ENCODE measurements around the gene DMTF1.

DMTF1 gene

DNA sequence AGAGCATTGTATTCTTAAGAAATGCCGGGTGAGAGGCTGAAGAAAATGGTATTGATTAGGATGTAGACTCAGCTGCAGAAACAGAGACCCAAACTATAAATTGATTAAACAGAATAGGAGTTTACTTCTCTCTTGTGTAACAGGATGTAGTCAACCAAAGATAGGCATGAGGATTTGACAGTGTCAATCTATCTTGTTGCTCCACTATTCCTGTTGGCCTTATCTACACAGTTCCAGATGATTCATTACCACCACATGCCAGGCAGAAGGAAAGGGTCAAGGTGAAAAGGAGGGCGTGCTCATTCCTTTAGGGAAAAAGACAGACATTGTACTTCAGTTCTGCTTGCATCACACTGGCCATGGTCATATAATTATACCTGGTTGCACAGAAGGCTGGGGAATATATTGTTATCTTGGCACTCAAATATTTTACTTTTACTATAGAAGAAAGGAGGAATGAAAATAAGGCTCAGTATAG, 11.9 kb upstream of the DMTF1 start:
- Histone ChIP-seq H3K4me1 (peaks cover 5 to 16% (median 12%) of the 10 kb centered on the region in 10 experiments; a peak in 18 of 20 replicates), H3K9ac (no peak overlapping the region), H3K36me3 (no peaks in the 10 kb centered on the region), H3K9me3 (replicated peaks in 1 of 11) (no peaks in the 10 kb centered on the region), H3K27ac (no peak overlapping the region), H4K20me1 (no peaks in the 10 kb centered on the region), H3K27me3 (no peaks in the 10 kb centered on the region), H3K4me3 (no peak overlapping the region), H3K4me2 (no peak overlapping the region)
- TF ChIP-seq Cebpa-rat (IDR thresholded peaks at IDR 0.05) = no peak

DNA sequence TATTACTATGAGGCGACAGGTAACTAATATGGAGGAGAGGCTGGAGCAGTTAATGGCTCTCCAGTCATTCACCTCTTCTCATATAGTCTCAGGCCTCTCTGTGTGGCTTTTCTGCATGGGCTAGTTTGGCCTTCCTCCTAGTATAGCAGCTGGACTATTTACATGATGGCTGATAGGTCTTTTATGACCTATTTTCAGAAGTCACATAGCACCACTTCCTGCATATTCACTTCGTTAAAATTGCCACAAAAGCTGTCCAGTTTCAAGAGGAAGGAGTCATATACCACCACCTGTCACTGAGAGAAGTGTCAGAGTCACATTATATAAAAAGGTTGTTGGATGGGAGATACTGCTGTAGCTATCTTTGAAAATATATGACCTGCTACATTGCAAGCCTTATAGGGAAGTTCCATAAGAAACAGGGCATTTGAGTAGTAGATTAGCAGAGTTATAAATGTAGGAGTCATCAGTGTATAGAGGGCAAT, 8.0 kb upstream of the DMTF1 start:
- H3K9me3 ChIP-seq (replicated peaks in 1 of 11) = peaks cover 0 to 9% (median 6%) of the 10 kb centered on the region in 11 experiments; a peak in 4 of 22 replicates
- TF ChIP-seq Cebpa-rat (IDR thresholded peaks at IDR 0.05) = no peak
- no peaks in the 10 kb centered on the region for H3K27me3 ChIP-seq
- H4K20me1 ChIP-seq = no peaks in the 10 kb centered on the region
- peak overlapping the region in 9 of 11 experiments; percentile 3 to 26 (median 18); a peak in 9 of 22 replicates for H3K4me2 ChIP-seq
- no peak overlapping the region for H3K27ac ChIP-seq
- H3K4me3 ChIP-seq = no peak overlapping the region
- H3K4me1 ChIP-seq = peaks cover 5 to 17% (median 12%) of the 10 kb centered on the region in 10 experiments; a peak in 18 of 20 replicates
- no peaks in the 10 kb centered on the region for H3K36me3 ChIP-seq
- H3K9ac ChIP-seq = no peak overlapping the region

DNA sequence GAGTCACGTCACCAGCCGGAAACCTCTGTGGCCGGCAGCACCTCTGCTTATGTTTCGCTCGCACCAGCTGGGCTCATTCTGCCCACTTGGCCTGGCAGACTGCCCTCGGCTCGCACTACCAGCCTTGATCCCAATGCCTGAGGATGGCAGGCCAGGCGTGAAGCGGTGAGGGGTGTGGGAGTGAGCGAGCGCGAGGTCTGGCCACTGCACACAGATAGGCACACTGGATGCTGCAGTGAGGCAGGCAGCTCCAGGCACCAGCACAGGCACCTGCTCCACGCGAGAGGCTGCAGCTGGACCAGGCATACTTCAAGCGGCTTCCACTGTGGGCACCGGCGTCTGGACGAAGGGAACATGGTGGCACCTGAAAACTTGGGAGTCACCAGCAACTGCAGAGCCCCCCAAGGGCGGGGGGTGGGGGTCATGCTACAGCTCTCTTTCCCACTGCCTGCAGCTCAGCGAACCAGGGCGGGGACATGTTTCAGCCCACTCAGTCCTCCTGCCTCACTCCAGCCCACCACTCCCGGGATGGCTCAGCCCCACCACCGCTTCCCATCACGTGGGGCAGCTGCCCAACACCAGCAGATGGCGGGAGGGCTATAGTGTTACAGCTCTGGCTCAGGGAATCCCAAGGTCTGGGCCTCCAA, 5.4 kb upstream of the DMTF1 start:
- H3K9ac ChIP-seq = no peak overlapping the region
- H3K4me1 ChIP-seq = peaks cover 12 to 24% (median 20%) of the 10 kb centered on the region in 10 experiments; a peak in 19 of 20 replicates
- no peak overlapping the region for H3K4me3 ChIP-seq
- H4K20me1 ChIP-seq = no peaks in the 10 kb centered on the region
- H3K27ac ChIP-seq = no peak overlapping the region
- H3K9me3 ChIP-seq (replicated peaks in 1 of 11) = peaks cover 0 to 9% (median 6%) of the 10 kb centered on the region in 11 experiments; a peak in 4 of 22 replicates
- no peak for TF ChIP-seq Cebpa-rat (IDR thresholded peaks at IDR 0.05)
- H3K36me3 ChIP-seq = no peaks in the 10 kb centered on the region
- no peaks in the 10 kb centered on the region for H3K27me3 ChIP-seq
- no peak overlapping the region for H3K4me2 ChIP-seq

DNA sequence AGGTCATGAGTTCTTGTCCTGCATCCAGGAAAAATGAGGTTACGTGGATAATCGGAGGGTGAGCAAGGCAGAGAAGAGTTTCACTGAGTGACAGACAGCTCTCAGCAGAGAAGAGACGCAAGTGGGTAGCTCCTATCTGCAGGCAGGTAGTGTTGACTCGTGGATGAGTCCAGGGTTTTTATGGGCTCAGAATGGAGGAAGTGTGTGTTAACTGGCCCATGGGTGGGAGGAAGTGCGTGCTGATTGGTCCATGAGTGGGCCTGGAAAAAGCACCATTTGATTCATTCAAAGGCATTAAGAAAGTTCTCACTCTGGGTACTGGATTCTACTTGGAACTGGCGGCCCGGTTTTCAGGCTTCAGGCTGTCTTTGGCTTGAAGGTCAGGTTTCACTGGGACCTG, 4.8 kb upstream of the DMTF1 start:
- TF ChIP-seq Cebpa-rat (IDR thresholded peaks at IDR 0.05) = no peak
- Histone ChIP-seq H3K36me3 (no peaks in the 10 kb centered on the region), H3K4me2 (no peak overlapping the region), H3K27ac (no peak overlapping the region), H4K20me1 (no peaks in the 10 kb centered on the region), H3K27me3 (no peaks in the 10 kb centered on the region), H3K4me1 (peaks cover 12 to 24% (median 20%) of the 10 kb centered on the region in 10 experiments; a peak in 19 of 20 replicates), H3K4me3 (no peak overlapping the region), H3K9me3 (replicated peaks in 1 of 11) (peaks cover 0 to 9% (median 6%) of the 10 kb centered on the region in 11 experiments; a peak in 4 of 22 replicates), H3K9ac (no peak overlapping the region)

DNA sequence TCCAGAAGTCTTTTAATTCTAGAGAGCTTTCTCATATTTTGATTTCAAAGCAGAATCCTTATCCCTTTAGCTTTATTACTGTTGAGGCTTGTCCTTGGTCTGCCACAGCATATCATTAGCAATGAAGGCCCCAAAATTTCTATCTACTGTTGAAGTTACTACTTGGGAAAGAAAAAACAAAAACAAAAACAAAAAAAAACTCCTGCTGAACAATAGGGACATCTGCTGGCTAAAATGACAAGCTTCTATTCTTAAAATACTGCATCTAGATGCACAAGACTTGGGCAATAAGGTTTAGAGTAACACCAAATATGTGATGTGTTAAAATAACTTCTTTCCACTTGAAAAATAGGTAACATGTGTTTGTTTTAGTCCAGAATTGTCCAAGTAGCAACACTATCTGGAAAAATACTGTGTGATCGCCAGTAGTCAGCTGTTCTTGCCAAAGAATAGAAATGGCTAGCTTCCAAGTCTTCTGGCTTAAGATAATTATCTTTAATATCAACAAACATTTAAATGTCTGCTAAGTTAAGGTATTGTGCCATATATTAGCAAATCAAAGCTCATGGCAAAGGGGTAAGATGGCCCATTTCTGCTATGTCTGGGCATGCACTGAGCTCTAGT, 3.8 kb upstream of the DMTF1 start:
- H3K4me1 ChIP-seq = peaks cover 12 to 24% (median 20%) of the 10 kb centered on the region in 10 experiments; a peak in 19 of 20 replicates
- no peak for TF ChIP-seq Cebpa-rat (IDR thresholded peaks at IDR 0.05)
- no peak overlapping the region for H3K4me3 ChIP-seq
- H3K4me2 ChIP-seq = no peak overlapping the region
- no peaks in the 10 kb centered on the region for H3K36me3 ChIP-seq
- H4K20me1 ChIP-seq = peaks cover 0 to 4% (median 0%) of the 10 kb centered on the region in 11 experiments; a peak in 4 of 22 replicates
- H3K27ac ChIP-seq = 0 out of 22 replicates have a peak overlapping the region, but pooled peaks of 1 of the 11 experiments have one; percentile 16
- H3K27me3 ChIP-seq = no peaks in the 10 kb centered on the region
- peaks cover 0 to 9% (median 6%) of the 10 kb centered on the region in 11 experiments; a peak in 4 of 22 replicates for H3K9me3 ChIP-seq (replicated peaks in 1 of 11)
- H3K9ac ChIP-seq = no peak overlapping the region

DNA sequence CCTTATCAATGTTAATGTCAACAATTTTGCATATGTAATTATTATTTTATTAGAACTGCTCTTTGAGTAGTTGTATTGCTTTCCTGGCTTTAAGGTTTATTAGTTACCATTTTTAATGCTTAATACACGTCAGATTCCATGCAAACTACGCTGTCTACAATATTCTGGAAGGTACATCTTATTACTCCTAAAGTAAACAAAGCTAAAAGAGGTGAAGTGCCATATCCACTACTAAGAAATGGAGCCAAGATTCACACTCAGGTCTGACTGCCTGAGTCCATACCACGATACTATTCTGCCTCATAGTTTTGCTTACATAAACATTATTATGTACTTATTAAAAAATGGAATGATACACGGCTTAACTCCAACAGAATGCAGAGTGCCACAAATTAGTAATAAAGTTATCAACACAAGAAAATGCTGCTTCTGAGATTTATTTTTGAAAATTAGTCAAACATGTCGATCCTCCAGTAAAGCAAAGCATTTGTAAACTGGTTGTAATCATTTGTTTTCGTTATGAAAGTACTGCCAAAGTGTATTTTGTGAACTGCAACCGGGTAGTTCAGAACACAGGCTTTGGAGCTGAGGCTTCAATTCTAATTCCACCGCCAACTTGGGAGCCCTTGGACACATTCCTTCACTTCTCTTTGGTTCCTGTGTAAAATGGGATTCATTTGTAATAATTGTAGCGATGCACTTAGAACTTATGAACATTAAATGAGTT, 1.1 kb upstream of the DMTF1 start:
- peaks cover 0 to 9% (median 6%) of the 10 kb centered on the region in 11 experiments; a peak in 4 of 22 replicates for H3K9me3 ChIP-seq (replicated peaks in 1 of 11)
- H3K4me1 ChIP-seq = peaks cover 22 to 35% (median 29%) of the 10 kb centered on the region in 10 experiments
- peak overlapping the region in 10 of 11 experiments; percentile 96 to 99 (median 98); a peak in 20 of 22 replicates for H3K27ac ChIP-seq
- no peak for TF ChIP-seq Cebpa-rat (IDR thresholded peaks at IDR 0.05)
- H4K20me1 ChIP-seq = peaks cover 4 to 30% (median 22%) of the 10 kb centered on the region in 11 experiments; a peak in 18 of 22 replicates
- H3K9ac ChIP-seq = peak overlapping the region; percentile 96 to 99 (median 98); a peak in 21 of 22 replicates
- no peaks in the 10 kb centered on the region for H3K27me3 ChIP-seq
- peaks cover 0 to 11% (median 0%) of the 10 kb centered on the region in 11 experiments; a peak in 6 of 22 replicates for H3K36me3 ChIP-seq
- H3K4me2 ChIP-seq = peak overlapping the region; percentile 66 to 93 (median 78)
- H3K4me3 ChIP-seq = peak overlapping the region; percentile 64 to 91 (median 83); a peak in 19 of 20 replicates

DNA sequence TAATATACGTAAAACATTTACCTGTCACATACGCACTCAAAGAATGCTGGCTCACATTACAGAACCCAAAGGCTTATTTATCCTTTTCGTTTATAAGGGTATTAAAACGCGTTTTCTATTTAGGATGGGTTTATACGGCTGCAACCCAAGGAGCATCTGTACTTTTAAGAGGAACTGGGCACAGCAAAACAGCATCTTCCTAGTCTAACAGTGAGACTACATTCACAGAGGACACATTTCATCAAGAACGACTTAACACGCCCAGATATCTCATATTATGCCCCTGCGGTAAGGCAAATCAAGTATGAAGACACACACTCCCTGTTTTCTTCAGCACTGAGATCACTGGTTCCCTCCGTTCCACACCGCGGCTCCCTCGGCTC, 533 bp upstream of the DMTF1 start:
- Histone ChIP-seq H3K9me3 (replicated peaks in 1 of 11) (peaks cover 0 to 8% (median 6%) of the 10 kb centered on the region in 11 experiments; a peak in 4 of 22 replicates), H3K4me2 (peak overlapping the region; percentile 66 to 93 (median 78)), H3K27me3 (no peaks in the 10 kb centered on the region), H3K27ac (peak overlapping the region; percentile 95 to 99 (median 98)), H4K20me1 (peaks cover 8 to 36% (median 27%) of the 10 kb centered on the region in 11 experiments; a peak in 18 of 22 replicates), H3K4me1 (peaks cover 25 to 39% (median 33%) of the 10 kb centered on the region in 10 experiments), H3K9ac (peak overlapping the region; percentile 96 to 99 (median 98)), H3K4me3 (peak overlapping the region; percentile 64 to 91 (median 83)), H3K36me3 (peaks cover 0 to 16% (median 0%) of the 10 kb centered on the region in 11 experiments; a peak in 7 of 22 replicates)
- TF ChIP-seq Cebpa-rat (IDR thresholded peaks at IDR 0.05) = no peak

DNA sequence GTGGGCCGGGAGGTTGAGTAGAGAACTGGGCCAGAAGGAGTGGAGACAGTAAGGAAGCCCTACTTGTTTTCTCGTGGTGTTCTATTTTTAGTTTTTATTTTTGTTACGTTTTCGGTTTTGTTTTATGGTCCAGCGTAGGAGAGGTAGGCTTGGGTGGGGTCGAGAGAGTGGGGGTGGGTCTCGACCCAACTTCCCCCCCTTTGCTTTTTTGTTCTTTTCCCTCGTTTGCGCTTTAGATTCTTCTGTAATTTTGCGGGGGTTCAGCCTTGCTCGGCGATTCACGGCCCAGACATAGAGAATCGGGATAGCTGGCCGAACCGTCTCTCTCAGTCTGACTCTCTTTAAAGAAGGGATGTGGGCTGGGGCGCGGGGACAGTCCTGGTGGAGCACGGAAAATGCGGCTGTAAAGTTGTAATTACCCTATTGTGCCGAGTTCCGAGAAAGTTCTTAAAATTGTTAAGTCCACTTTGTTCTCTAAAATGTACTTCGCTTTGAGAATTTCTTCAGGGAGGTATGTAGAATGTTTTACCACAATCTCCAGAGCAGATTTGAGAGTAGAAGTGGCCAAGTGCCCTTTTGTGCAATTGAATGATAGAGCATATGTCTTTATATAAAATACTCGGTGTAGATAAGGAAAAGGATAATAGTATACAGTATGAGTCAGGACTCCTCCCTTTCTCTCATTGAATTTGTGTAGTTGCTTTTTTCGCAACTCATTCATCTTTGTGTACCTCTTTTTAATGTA, 816 bp downstream of the DMTF1 start:
- H3K4me1 ChIP-seq = peaks cover 25 to 48% (median 38%) of the 10 kb centered on the region in 10 experiments
- peak overlapping the region; percentile 96 to 99 (median 98) for H3K9ac ChIP-seq

More for the DNA sequence above, 816 bp downstream of the DMTF1 start:
- peaks cover 0 to 29% (median 9%) of the 10 kb centered on the region in 11 experiments; a peak in 10 of 22 replicates for H3K36me3 ChIP-seq
- TF ChIP-seq Cebpa-rat (IDR thresholded peaks at IDR 0.05) = no peak
- H3K4me2 ChIP-seq = peak overlapping the region; percentile 85 to 99 (median 90)
- peak overlapping the region; percentile 95 to 99 (median 98) for H3K27ac ChIP-seq
- peak overlapping the region; percentile 64 to 91 (median 83) for H3K4me3 ChIP-seq
- H4K20me1 ChIP-seq = peaks cover 13 to 47% (median 41%) of the 10 kb centered on the region in 11 experiments; a peak in 18 of 22 replicates
- no peaks in the 10 kb centered on the region for H3K9me3 ChIP-seq (replicated peaks in 1 of 11)
- H3K27me3 ChIP-seq = no peaks in the 10 kb centered on the region

Data from BLaER1 treated with 17β-estradiol and CSF1 and Interleukin-3, amounts not matched to agents 10 nM and 100 nM (cell line).